ENCODE results near the gene AVEN. TPM values are rescaled to one million over a fixed set of nuclear protein-coding genes. Genes with fewer than 3 reads are reported as not detected.

Gene AVEN
- total and polyA plus RNA-seq, 12 donors: 10.2 to 33.9 (median 20.0) TPM

DNA sequence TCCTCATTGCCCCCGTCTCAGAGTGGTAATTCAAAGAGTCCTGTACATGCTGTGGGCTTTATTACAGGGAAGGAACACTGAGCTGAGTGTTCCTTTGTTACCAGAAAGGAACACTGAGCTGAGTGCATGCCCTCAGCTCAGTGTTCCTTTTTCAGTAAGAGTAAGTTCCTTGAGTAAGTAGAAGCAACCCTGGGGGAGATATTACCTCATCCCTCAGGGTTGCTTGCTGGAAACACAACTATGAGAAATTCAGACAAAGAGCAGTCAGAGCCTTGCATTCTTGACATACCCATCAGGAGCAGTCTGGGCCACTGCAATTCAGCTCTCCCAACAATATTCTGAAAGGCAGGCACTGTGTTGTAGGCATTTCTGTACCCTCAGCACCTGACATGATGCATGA lies 53.7 kb downstream of the AVEN start:
- DNase-seq (no peak), ATAC-seq (peak in 1 of 8 donors; percentile 44)
- TF ChIP-seq, protein P1, sequence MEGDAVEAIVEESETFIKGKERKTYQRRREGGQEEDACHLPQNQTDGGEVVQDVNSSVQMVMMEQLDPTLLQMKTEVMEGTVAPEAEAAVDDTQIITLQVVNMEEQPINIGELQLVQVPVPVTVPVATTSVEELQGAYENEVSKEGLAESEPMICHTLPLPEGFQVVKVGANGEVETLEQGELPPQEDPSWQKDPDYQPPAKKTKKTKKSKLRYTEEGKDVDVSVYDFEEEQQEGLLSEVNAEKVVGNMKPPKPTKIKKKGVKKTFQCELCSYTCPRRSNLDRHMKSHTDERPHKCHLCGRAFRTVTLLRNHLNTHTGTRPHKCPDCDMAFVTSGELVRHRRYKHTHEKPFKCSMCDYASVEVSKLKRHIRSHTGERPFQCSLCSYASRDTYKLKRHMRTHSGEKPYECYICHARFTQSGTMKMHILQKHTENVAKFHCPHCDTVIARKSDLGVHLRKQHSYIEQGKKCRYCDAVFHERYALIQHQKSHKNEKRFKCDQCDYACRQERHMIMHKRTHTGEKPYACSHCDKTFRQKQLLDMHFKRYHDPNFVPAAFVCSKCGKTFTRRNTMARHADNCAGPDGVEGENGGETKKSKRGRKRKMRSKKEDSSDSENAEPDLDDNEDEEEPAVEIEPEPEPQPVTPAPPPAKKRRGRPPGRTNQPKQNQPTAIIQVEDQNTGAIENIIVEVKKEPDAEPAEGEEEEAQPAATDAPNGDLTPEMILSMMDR (IDR thresholded peaks at IDR 0.05): no peak
- intact Hi-C loops (cut with DNase I): no loop called here
- Histone ChIP-seq H3K27ac (no peak overlapping the region), H3K27me3 (no peaks in the 10 kb centered on the region), H3K36me3 (no peaks in the 10 kb centered on the region), H3K9me3 (no peaks in the 10 kb centered on the region), H3K4me1 (peaks cover 0 to 6% (median 0%) of the 10 kb centered on the region in 9 donors), H3K4me3 (no peak overlapping the region)
- WGBS, 2 donors: 70% methylated on average over 1 of the region's 1 CpG

DNA sequence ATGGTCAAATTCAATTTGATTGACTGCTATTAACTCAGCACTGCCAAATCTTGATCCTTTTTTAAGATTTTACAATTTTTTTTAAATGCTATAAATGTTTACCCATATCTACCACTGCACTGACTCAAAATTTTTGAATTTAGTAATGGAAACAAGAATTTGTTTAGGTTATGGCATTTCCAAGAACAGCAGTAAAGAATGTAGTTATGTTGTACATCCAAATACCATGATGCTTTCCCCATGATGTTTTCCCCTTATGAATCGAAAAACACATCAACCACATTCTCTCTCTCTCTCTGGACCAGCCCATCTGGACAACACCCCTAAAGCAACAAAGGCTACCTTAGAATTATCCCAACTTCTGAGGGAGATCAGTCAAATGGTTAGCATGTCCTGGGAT lies 56.5 kb downstream of the AVEN start:
- intact Hi-C loops (cut with DNase I): no loop called here
- Histone ChIP-seq H3K27me3 (no peaks in the 10 kb centered on the region), H3K4me1 (peaks cover 0 to 6% (median 0%) of the 10 kb centered on the region in 9 donors), H3K9me3 (no peaks in the 10 kb centered on the region), H3K36me3 (no peaks in the 10 kb centered on the region), H3K27ac (no peak overlapping the region), H3K4me3 (no peak overlapping the region)
- no peak for ATAC-seq
- DNase-seq: no peak
- 89 to 90% methylated on average over 1 of the region's 1 CpG for WGBS, 2 donors
- TF ChIP-seq, protein P1 (IDR thresholded peaks at IDR 0.05): no peak

DNA sequence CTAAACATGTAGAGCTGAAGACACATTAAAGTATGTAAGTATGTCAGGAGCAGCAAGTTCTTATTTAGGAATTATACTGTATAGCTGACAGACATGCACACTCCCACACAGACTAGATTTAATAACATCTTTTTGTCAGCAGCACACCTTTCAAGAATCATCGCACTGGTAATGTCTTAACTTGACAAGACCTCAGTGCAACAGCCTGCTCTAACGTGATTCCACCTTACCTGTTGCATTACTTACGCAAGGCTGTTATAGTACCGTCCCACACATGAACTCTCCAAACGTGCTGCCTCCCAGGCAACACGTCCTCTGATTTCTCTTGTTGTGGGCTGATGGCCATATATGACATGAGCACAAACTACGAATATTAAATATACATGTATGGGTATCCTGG lies 58.8 kb downstream of the AVEN start:
- ATAC-seq (no peak), DNase-seq (no peak)
- TF ChIP-seq, protein P1 (IDR thresholded peaks at IDR 0.05): no peak
- Histone ChIP-seq H3K36me3 (no peaks in the 10 kb centered on the region), H3K9me3 (no peaks in the 10 kb centered on the region), H3K27me3 (no peaks in the 10 kb centered on the region), H3K4me3 (no peak overlapping the region), H3K27ac (no peak overlapping the region), H3K4me1 (peaks cover 0 to 1% (median 0%) of the 10 kb centered on the region in 9 donors)
- intact Hi-C loops (cut with DNase I): no loop called here
- 64 to 65% methylated on average over 7 of the region's 7 CpGs for WGBS, 2 donors

DNA sequence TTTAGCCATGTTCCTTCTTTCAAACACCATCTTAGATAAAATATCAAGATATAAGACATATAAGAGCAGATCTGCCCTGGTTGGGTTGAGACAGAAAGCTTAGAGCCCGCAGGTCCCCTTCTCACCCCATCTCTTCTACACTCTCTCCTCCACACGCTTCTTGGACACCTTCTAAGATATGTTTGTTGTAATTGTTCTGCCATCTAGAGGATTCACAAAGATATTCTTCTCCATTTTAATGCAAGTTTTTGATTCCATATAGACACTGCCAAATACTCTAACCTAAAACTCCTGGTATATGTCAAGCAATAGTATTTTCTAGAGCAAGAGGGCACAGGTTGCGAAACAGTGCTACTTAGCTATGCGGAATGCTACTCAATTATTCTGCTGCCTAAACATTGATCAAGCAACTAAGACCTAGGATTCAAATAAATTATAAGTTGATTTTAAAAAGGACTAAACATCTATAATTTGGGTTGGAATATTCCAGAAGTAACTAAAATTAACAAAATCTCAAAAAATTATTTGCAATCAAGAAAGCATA lies 63.9 kb downstream of the AVEN start:
- ATAC-seq: no peak

More for the DNA sequence above, 63.9 kb downstream of the AVEN start:
- H3K36me3 ChIP-seq: no peaks in the 10 kb centered on the region
- H3K27me3 ChIP-seq: no peaks in the 10 kb centered on the region
- H3K27ac ChIP-seq: no peak overlapping the region
- TF ChIP-seq, protein P1 (IDR thresholded peaks at IDR 0.05): no peak
- 93 to 96% methylated on average over 4 of the region's 4 CpGs for WGBS, 2 donors
- no peak for DNase-seq
- H3K4me3 ChIP-seq: no peak overlapping the region
- intact Hi-C loops (cut with DNase I): no loop called here
- H3K9me3 ChIP-seq: no peaks in the 10 kb centered on the region
- H3K4me1 ChIP-seq: no peaks in the 10 kb centered on the region
